NCI-H2081 treated with DMSO at 0.1 percent for 48 hours (cell line): ENCODE results near the gene MAGI2.

Experiments
- DNase-seq: peaks from one replicate; lab custom pipeline; 2025; lab: John Stamatoyannopoulos, UW

Gene MAGI2

GRCh38 chr7:78407031-78407430, 1046.4 kb downstream of the MAGI2 start:
- DNase-seq, result no peak

- no peak for DNase-seq
Observed at GRCh38 chr7:78406531-78406930, 1046.9 kb downstream of the MAGI2 start.

GRCh38 chr7:78402096-78402495, 1051.4 kb downstream of the MAGI2 start:
- DNase-seq, result no peak

GRCh38 chr7:78400038-78400437, 1053.4 kb downstream of the MAGI2 start:
- DNase-seq, result no peak

GRCh38 chr7:78399033-78399769, 1054.3 kb downstream of the MAGI2 start:
- DNase-seq, result no peak

- no peak for DNase-seq
Observed at GRCh38 chr7:78398576-78398975, 1054.9 kb downstream of the MAGI2 start.

- no peak for DNase-seq
Observed at GRCh38 chr7:78398081-78398480, 1055.4 kb downstream of the MAGI2 start.

- DNase-seq, result no peak
Observed at GRCh38 chr7:78396210-78396609, 1057.3 kb downstream of the MAGI2 start.

GRCh38 chr7:78395298-78396036, 1058.0 kb downstream of the MAGI2 start:
- DNase-seq, result no peak

GRCh38 chr7:78389022-78389421, 1064.4 kb downstream of the MAGI2 start:
- DNase-seq, result no peak

- no peak for DNase-seq
Observed at GRCh38 chr7:78386520-78386919, 1066.9 kb downstream of the MAGI2 start.

- DNase-seq, result no peak
Observed at GRCh38 chr7:78383096-78383880, 1070.2 kb downstream of the MAGI2 start.

GRCh38 chr7:78379148-78379547, 1074.3 kb downstream of the MAGI2 start:
- DNase-seq, result no peak

GRCh38 chr7:78377532-78377931, 1075.9 kb downstream of the MAGI2 start:
- DNase-seq, result no peak

GRCh38 chr7:78370936-78371335, 1082.5 kb downstream of the MAGI2 start:
- DNase-seq, result no peak

- no peak for DNase-seq
Observed at GRCh38 chr7:78368771-78369170, 1084.7 kb downstream of the MAGI2 start.

- no peak for DNase-seq
Observed at GRCh38 chr7:78367280-78367773, 1086.1 kb downstream of the MAGI2 start.

GRCh38 chr7:78363866-78364265, 1089.6 kb downstream of the MAGI2 start:
- DNase-seq, result no peak

- no peak for DNase-seq
Observed at GRCh38 chr7:78359836-78360235, 1093.6 kb downstream of the MAGI2 start.

- DNase-seq, result no peak
Observed at GRCh38 chr7:78357709-78358108, 1095.8 kb downstream of the MAGI2 start.

- no peak for DNase-seq
Observed at GRCh38 chr7:78355834-78356233, 1097.6 kb downstream of the MAGI2 start.

- no peak for DNase-seq
Observed at GRCh38 chr7:78350926-78351325, 1102.5 kb downstream of the MAGI2 start.

GRCh38 chr7:78350391-78350790, 1103.1 kb downstream of the MAGI2 start:
- DNase-seq, result no peak
